Esophagus muscularis mucosa (tissue), 4 donors: ENCODE measurements around the gene PRKD2.

Experiments
- CTCF ChIP-seq, 3 experiments: fragments of 200-600 bp in 2 of 3; fragments of 450-650 bp in 1 of 3; sonication (generic) in 2 of 3; IDR thresholded peaks; one replicate each; pipeline ENCODE4 v1.5.1; 2017 to 2019; ENCODE audit warnings: antibody characterized with exemption in 3 of 3, mild to moderate bottlenecking in 2 of 3, moderate library complexity in 1 of 3
- EP300 ChIP-seq: sonication (generic); formaldehyde crosslinking; IDR thresholded peaks from one replicate; pipeline ENCODE4 v1.6.1; 2017; ENCODE audit warnings: antibody characterized with exemption
- POLR2AphosphoS5 ChIP-seq, 2 donors: sonication (generic); formaldehyde crosslinking; IDR thresholded peaks; one replicate each; pipeline ENCODE4 v1.6.1; 2017; ENCODE audit warnings: antibody characterized with exemption in 2 of 2

DNA sequence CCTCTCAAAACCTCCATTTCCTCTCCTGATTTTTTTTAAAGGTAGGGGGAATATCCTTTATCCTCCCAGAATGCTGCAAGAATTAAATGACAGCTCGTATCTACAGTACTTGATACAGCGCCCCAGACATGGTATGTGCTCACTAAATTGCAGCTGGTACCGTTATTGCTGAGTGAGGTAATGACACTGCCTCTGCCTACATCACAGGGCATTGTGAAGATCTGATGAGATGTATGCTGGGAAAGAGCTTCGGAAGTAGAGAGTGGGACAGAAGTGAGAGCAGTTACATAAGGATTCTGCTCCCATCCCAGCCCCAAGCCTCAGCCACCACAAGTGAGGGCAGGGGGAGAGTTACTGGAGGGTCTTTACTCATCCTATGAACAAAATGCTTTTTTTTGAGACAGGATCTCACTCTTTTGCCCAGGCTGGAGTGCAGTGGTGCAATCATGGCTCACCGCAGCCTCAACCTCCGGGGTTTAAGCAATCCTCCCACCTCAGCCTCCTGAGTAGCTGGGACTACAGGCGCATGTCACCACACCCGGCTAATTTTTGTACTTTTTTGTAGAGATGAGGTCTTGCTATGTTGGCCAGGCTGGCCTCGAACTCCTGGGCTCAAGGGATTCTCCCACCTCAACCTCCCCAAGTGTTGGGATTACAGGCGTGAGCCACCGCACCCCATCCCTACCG is 27.2 kb upstream of the PRKD2 start:
- TF ChIP-seq CTCF (IDR thresholded peaks at IDR 0.05) = no peak
- no peak for TF ChIP-seq POLR2AphosphoS5 (IDR thresholded peaks at IDR 0.05)
- no peak for TF ChIP-seq EP300
